Stimulated activated CD4-positive, alpha-beta T cell treated with anti-CD3 and anti-CD28 coated beads, Interleukin-4, amount 100 ng/mL, for 24 hours (primary cell): ENCODE data around the gene WASF1.
"Not testable (repeated sequence)": the region's sequence is repeated elsewhere in the genome, so short reads cannot be mapped to it uniquely, and the experiment has no call there.

Source experiments
- DNase-seq: peaks from one replicate; pipeline ENCODE4 v3.0.0-alpha.2; 2020

WASF1 gene

DNA sequence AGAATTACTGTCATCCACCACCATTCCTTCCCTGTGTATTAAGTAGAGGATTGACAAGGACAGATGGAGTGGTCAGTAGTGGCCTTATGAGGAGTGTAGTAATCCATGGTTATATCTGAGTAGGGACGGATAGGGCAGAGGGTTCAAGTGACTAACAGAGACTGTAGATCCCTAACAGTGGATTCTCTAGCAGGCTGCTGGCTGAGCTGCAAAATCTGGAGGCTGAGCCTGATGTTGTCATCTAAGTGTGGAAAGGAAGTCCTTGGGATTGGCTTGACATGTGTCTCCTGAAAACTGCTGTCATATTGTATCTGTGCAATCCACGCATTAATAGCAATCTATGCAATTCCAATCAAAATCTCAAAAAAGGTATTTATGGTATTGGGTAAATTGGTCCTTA, 94.2 kb downstream of the WASF1 start:
- no peak for DNase-seq

DNA sequence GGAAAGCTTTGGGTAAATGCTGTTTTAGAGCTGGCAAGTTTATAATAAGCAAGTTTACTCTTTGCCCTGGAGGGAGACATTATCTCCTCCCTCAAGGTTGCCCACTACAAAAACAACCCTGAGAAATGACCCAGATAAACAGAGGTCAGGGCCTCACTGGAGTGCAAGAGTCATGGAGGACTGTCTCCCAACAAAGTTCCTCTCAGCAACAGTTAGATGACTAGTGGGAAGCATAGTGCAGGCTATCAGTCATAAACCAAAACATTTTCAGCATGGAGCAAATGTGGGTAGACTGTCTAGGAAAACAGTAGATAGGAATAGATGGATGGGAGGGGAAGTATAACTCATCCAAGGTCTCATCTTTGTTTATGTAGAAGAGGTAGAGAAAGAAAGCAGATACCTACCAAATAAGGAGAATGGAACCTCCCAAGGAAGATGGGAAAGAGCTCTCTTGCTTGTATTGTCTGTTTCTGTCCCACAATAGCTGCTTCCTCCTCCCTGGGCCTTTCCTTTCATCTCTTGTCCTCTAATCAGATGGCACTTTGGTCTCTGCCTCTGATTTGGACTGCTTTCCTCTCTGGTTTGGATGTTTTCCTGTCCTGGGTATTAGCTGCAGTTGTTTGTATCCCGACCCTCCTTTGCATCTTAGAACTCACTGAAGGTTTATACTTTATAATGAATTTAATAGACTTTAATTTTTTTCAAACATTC, 95.4 kb downstream of the WASF1 start:
- no peak for DNase-seq

DNA sequence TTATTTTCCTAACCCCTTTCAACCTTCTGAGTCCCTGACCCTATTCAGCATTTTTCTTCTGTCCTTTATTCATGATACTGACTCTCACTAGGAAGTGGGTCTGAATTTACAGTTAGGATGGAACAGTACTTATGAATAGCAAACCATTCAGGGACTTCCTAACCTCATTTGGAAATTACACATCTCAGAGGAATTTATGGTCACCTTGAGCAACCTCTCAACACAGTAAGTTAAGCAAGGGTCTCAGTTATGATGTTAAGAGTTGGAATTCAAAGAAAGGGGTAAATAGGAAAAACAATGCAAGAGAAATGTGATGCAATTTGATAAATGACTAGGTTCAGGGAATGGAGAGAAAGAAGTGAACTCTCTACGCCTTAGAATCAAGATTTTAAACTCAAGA, 104.1 kb downstream of the WASF1 start:
- no peak for DNase-seq

DNA sequence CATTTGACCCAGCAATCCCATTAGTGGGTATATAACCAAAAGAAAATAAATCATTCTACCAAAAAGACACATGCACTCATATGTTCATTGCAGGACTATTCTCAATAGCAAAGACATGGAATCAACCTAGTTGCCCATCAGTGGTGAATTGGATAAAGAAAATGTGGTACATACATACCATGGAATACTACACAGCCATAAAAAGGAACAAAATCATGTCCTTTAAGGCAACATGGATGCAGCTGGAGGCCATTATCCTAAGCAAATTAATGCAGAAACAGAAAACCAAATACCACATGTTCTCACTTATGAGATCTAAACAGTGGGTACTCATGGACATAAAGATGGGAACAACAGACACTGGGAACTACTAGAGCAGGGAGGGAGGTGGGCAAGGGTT, 106.0 kb downstream of the WASF1 start:
- not testable (repeated sequence) for DNase-seq

DNA sequence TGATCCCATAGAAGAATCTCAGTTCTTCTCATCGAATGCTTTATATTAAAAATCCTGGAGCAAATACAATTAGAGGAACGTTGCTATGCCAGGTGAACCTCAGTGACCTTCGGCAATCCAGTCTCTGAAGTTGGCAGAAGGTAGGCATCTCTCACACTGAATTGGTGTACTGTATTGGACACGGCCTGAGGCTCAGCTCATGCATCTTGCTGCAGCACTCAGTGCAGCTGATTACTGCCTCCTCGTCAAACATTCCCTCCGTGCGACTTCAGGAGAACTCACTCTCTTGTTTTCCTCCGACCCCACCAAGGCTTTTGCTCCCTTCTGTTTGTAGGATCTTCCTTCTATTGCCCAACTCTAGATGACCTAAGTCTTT, 110.9 kb downstream of the WASF1 start:
- DNase-seq: no peak

DNA sequence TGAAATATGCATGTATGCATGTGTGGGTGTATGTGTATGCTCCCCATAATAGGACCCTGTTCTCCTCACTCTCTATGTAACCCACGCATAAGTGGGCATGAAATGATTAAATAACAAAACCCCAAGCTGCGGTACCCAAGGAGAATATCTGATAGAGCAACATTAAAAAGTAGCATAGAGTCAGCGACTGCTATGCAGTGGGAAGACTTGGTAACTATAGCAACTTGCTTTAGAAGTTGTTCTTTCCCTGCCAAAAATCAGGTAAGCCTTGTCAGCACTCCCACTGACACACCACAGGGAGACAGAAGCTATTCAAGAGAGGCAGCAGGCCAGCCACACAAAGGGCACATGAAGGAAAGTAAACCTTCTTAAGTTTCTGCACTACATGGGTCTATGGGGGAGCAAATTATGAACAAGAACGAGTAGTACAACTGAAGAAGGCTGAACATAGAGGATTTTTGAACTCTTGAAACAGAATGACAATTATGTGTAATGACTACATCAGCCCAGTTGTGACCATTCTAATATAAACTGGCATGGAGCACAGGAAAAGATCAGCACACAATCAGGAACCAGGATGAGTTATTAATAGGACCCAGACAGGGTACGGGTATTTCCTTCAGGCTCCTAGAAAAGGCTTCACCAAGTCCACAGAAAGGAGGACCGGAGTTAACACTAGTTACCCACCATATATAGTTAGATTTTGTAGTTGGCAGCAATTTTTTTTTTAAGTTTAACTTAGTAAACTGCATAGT, 111.5 kb downstream of the WASF1 start:
- no peak for DNase-seq

DNA sequence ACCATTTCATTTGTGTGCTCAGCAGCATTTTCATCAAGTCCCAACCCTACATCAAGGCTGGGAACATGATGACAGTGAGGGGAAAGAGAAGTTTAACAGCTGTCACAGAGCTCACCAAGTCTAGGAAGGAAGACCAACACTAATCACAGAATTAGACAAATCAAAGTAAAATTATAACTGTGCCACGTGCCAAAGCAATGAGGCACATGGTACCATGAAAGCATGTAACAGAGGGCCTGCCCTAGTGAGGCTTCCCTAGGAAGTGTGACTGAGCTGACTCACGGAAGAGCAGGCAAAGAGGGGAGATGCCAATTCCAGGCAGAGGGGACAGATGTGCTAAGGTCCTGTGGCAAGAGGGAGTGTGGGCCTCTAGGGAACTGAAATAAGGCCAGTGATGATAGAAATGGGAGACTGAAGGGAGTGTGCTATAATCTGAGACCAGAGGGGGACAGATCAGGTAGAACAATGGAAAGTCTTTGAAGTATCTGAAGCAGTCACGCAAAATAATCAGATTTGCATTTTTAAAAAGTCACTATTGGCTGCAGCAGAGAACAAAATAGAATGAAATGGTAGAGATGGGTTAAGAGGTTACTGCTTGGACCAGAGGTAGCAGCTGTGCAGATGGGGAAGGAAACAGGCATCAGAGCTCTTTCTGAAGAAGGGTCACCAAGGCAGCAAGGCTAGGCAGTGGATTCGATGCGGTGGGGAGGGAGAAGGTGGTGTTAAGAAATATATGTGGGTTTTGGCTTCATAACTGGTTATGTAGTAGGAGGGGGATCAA, 114.5 kb downstream of the WASF1 start:
- no peak for DNase-seq

DNA sequence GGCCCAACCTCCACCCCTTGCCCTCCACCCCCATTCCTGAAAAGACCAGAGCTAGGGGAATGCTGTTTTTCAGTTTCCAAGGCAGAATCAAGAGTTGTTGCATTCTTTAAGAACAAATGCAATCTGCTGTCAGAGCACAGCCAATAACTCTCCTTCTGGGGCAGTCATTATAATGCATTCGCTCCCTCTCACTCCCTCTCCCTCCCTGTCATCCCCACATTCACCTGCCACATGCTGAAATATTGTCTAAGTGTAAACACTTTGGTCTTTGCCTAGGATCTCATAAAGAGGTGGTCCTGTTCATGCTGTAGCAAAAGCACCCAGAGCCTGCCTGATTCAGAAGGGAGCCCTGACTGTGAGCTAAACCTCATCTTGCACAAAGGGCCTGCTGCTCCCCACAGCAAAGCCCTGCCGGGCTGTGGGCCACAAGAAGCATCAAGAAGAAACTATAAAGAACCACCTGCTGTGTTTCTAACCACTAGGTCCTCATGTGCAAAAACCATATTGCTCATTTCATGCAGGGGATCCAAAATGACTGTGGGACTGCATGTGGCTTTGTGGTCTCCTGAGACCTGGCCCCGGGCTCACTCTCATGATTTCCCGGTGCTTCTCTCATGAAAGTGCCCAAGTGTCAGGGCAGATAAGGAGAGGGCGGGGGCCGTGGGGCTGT, 115.7 kb downstream of the WASF1 start:
- no peak for DNase-seq

DNA sequence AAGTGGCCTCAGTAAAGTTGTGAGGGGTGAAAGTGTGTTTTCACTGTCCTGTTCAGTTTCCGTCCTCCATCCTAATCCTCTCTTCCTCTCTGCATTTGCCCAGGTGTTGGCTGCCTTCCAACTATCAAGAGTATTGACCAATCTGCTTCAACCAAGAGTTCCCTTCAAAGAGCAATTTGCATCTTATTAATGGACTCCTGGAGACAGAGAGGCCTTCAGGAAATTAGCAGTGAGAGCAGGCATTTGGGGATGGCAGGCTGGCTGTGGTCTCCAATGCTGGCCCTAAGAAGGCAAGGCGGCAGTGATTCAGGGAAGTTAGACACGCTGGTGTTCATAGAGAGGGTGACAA, 124.1 kb downstream of the WASF1 start:
- DNase-seq: no peak

DNA sequence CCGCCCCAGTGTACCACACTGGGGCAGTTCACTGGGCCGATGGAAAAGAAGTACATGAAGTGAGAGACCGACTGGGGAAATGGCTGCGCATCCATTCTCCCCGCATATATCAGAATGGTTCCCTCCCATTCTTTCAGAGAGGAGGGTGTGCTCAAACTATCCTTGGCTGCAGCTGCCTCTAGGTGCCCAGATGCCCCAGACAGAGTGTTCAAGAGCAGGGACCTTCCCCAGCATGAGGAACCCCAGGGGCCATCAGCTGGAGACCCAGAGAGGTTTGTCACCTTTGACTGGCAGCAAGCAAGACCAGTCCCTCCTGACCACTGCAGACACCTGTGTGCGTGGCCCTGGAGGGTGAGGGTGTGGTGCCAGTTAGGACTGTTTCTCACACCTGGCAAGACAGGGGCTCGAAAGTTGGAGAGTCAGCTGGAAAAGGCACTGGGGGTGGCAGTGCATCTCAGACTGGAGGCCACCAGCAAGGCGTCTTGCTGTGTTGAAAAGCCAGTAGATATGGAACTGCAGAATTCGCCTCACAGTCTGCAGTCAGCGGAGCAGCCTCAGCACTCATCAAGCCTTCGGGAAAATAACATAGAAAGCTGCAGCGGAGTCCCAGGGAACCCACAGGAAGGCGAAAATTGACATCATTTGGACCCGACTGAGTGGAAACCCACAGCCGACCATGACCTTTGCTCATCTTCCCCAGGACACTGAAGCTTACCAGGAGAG, 124.6 kb downstream of the WASF1 start:
- no peak for DNase-seq

DNA sequence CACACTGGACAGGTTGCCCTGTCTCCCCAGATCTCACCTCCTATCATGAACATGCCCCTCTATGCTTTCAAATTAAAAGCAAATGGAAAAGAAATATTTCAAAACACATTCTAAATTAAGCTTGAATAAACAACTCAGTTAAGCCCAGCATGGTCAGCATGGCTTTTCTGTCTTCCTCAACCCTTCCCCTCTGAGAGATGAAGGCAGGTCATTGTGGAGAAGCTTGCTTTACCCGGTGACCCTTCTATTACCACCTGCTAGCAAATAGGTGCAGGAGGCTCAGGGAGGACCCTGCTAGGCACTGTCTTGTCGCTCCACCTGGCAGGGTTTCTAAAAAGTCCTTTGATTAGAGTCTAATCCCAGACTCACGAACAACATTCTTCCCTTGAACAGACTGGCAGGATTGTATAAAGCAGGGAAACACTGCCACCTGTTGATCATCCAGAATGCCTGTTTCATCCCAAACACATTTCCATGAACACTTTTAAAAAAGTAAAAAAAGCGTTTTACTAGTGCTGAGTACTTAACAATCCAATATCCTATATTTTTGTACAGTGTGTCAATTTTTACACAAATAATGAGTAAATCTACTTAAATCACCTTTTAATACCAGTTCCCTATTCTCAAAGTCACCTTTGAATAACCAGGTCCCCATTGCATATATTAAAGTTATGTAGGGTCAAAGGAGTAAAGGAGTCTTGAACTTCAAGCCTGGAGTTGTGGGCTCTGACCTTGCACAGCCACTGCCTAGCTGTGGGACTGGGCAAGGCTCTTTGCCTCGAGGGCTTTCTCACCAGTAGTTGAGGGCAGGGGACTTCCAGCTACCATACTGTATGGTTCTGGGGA, 125.9 kb downstream of the WASF1 start:
- DNase-seq: no peak

DNA sequence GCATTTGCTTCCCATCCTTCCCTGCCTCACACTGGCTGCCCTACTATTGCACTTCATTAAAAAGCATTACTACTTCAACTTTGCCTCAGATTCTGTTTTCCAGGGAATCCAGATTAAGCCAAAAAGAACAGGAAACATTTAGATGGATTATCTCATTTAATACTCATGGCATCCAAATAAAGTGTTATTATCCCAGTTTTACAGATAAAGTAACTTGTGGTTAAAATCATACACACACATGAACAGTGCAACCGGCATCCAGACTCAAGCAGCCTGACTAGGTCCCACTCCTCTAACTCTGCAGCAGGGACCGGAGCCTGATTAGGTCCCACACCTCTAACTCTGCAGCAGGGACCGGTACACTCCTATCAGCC, 129.0 kb downstream of the WASF1 start:
- DNase-seq: no peak
